Superior temporal gyrus (tissue), 1 donor: ENCODE measurements around the gene SSBP3.

ENCODE experiments used
- DNase-seq: peaks from one replicate; pipeline ENCODE4 v3.0.0-alpha.2; 2016; ENCODE audit errors: extremely low spot score

The SSBP3 gene

DNA sequence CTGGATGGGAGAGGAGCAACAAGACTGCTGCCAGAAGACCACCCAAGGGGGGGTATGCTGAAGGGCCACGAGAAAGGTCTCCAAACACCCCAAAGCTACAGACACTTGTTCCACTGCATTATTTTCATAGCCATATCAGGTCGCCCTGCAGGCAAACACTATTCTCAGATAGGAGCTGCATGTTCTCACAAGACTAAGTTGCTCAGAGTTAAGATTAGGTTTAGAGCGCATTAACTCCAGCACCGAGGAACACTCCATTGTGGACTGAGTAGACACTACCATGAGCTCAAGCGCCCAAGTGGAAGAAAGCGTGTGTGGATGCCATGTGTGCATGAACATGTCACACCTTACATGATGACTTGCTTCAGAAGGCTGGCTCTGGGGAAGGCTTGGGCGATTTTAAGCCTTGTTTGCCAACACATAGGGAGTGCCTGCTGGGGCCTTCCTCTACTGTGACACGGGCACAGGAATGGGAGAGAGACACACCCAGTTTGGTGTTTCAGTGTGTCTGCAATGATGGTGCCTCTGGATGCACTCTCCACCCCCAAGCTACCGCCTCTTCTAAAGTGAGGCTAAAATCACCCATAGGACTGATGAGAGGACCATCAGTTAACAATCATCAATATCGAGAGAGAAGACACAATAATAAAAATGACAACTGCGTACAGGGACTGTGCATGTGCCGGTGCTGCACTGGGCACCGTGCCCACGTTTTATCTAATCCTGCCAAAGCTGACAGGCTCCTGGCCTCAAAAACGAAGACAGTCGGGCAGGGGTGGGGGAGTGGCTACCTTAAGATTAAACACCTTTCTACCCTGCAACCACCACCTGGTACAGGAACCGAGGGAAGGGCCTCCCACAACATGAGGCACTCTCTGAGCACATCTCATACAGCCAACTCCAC, 34.9 kb downstream of the SSBP3 start:
- DNase-seq: no peak

DNA sequence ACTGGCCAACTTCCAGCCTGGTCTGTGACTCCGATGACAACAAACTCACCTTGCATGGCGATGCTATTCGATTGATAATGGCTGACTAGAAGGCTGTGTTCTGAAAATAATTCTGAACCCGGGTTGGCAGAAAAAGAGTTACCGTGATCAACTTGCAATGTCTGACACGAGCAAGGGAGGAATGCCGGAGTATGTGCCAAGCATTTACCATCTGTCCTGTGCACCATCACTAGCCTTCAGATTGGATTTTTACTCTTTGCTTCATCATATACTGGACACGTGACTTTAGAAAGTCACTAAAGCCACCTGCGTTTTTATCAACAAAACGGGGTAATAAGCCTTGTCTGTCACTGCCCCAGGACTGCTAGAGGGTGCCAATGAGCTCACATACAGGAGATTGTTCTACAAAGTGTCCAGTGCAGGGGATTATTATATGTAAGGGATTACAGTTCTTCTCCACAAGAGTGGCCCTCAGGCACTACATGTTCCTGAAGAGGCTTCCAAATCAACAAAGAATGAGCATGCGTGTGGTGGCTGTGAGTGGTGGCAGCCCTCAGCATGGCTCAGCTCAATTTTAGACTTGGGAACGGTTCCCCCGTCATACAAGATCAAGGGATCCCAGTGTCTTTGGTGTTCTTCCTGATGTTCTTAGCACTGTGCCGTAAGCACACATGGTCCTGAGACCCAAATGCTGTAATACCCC, 35.8 kb downstream of the SSBP3 start:
- no peak for DNase-seq

DNA sequence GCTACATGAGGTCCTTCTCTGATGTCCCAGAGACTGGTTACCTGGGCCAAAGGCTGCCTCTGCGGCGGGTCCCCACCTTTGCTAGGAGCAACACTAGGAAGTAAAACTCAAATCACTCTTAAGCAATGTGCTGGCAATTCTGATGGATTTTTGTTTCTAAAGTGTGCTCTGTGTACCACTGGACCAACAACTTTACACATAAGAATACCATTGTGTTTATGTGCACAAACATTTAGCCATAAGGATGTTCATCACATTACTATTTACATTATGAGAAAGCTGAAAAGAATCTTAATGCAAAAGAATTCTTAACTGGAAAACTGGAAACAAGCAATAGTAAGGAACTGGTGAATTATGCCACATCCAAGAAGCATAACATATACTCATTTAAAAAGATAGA, 38.6 kb downstream of the SSBP3 start:
- no peak for DNase-seq

DNA sequence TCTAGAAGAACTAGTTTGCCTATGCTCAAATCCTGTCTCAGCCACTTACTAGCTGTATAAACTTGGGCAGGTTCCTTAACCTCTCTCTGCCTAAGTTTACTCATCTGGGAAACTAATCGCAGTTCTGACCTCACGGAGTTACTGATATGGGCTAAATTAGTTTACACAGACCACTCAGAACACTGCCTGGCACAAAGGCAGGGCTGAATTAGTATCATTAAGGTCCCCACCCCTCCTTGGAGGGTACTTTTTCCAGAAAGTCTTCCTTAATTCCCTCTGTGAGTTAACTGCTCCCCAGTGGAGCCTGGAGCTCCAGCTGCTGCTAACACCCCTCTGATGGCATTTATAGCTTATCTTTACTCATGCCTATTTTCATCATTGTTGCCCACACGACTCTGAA, 40.3 kb downstream of the SSBP3 start:
- no peak for DNase-seq

DNA sequence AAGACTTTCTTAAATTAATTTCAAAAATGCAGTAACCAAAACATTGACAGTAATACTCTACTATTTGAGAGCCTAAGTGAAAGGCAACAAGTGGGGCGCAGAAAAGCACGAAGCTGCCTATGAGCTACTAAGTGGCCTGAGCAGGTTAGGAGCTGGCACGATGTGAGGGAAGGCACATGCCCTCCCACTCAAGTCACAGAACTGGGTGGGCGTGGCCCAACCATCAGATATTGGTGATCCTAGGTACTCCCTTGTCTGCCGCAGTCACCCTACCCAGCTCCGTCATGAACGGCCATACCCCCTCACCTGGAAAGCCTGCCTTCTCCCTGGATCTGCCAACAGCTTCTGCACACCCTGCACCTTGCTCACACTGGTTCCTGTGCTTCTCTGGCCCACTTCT, 40.8 kb downstream of the SSBP3 start:
- no peak for DNase-seq

DNA sequence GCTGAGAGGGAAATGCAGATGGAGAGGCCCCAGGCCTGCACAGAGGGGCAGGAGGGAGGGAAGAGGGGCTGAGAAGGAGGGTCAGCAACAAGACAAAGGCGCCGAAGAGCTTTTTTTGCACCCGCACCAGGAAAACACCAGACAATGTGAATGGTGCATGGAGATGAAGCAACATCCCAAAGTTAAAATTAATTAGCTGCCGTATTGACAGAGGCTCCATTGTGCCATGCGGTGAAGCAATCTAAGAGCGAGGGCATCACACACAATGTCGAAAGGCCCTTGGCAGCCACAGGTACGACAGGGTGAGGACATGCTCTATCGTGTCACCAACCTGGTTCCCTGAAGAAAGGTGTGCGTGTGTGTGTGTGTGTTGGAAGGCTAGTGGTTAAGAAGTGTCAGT, 41.2 kb downstream of the SSBP3 start:
- no peak for DNase-seq

DNA sequence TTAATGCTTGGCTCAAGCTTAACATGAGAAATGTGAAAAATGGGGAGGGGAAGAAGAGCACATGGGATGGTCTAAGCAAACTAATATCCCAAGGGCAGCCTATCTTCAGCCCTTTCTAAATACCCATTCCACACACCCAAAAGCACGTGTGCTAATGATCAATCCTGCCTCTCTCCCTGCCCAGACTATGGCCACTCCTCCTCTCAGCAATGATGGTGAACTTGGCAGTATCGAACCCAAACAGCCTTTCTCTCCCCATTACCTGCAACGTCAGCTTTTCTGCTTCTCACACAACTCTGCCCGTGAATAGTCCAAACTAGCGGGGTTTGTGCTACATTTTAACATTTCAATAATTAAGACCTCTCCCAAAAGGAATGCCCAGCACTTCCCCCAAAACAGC, 41.6 kb downstream of the SSBP3 start:
- no peak for DNase-seq

DNA sequence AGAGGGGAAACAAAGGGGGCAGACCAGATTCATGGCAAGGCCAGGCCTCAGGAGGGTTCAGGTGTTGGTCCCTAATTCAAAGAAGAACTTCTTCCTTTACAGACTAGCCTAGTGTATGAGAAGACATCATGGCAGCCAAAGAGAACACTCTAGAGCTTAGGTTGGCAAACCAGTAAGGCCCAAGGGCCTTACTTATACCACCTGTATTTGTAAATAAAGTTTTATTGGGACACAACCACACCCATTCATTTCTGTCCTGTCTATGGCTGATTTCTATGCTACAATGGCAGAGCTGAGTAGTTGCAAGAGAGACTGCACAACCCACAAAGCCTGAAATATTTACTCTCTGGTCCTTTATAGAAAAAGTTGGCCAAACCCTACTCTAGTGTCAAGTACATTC, 42.3 kb downstream of the SSBP3 start:
- no peak for DNase-seq

DNA sequence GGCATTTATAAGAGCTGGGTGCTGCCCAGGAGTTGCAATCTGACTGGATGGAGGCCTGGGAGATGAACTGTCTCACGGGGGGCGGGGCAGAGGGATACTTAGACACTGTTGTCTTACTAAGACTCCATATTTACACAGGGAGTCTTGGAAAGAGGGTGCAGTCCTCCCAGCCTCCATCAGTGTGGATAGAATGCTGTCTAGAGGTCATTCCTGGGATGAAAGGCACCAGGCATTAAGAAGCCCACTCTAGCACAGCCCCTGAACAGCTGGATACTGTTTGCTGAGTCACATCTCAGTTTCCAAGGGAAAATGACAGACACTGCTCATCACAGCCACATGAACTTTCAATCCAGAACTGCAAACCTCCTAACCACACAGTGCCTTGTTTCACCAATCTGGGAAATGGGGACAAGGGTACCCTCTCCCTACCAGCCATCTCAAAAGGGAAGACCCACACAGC, 43.3 kb downstream of the SSBP3 start:
- DNase-seq: no peak

DNA sequence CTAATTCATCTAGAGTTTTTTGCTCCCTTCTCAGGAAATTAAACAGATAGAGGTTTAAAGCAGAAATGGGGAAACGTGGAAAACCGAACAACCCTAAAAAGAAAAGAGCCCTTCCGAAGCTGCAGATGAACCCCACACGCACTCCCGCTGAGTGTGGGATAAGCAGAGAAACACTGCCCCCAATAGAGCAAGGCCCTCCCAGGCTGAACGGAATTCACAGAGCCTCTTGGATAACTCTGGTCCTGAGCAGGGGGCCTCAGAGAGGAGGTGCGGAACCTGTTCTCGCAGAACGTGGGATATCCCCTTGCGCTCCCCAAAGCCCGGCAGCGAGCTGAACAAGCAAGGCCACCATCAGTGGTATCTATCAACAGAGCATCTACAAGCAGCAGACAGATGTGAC, 44.9 kb downstream of the SSBP3 start:
- peak; percentile 80 for DNase-seq

DNA sequence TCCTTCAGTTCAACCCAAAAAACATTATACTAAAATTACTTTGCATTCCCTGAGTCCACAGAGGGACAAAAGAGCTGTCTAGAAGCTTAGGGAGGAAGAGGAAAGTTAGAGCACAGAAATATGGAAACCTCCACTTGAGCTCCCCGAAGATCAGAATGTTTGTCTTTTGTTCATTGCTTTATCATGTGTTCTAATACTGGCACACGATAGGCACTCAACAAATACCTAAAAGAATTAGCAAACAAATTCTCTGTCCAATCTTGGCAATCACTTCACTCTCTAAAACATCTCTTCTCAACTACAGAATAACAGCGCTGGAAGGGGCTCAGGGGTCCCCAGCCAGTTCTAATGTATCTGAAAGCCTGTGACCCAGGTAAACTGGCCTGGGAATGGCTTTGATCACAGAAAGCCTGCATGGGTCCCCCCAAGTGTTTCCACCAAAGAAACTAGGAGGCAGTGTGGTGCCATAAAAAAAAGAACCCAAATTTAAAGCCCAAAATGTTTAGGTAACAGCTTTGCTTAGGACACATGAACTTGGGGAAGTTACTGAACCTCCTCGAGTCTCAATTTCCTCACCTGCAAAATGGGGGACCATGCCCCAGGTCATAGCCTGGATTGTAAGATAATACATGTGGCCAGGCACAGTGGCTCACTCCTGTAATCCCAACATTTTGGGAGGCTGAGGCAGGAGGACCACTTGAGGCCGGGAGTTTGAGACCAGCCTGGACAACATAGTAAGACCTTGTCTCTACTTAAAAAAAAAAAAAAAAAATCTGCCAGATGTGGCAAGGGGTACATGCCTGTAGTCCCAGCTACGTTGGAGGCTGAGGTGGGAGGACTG, 45.8 kb downstream of the SSBP3 start:
- no peak for DNase-seq

DNA sequence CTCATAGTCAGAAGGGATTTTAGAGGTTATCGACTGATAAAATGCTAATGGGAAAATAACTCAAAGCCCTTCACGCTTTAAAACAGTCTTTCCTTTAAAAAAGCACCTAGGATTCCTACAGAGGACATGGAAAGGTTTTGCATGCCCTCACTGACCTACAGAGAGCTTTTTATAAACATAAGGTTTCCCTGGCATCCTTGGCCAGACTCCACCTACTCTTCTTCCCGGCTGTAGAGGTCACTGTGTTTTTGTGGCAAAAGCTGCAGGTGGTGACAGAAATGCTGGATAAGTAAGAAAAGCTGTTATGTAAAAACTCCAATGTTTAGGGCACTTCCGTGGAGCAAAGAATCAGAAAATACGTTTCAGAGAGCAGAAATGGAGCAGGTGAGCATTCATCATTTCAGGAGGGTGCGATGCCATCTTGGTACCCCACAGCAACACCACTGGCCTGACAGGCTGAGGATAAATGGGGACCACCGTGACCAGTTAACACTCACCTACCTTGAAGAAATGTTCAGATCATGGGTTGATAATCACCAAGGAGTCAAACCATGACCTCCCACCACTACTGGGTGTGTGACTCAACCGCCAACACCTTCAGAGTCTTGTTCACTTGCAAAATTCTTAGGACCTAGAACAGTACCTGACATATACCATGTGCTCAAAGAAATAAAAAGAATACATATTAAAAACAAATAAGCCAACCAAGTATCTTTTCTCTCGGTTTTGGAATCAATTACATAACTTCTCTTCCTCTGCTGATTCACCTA, 46.6 kb downstream of the SSBP3 start:
- no peak for DNase-seq

DNA sequence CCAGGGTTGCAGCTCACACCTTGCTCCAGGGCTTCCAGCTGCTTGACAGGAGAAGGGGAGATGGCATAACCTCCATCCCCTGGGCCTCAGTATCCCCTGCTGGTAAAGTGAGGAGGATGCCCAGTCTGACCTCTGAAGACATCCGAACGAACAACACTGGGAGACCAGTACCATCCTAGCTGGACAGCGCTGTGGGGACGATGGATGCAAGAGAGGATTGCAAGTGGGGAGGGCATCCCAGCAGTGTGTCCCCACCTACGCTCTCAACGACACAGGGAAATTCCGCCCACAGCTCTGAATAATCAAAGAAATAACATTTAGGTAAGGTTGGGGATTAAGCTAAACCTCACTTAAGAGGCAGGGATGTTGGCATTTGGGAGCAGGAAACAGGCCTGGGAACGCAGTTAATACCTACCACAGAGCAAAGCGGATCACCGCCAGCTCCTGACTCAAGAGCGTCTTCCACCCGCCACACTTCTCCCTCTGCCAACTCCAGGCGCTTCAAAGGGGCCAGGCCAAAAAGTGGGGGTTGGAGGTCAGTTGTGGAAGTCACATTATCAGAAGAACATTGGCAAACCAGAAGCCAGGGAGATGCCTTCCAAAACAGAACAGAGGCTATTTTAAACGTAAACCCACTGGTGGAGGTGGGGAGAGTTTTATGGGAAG, 47.6 kb downstream of the SSBP3 start:
- no peak for DNase-seq

DNA sequence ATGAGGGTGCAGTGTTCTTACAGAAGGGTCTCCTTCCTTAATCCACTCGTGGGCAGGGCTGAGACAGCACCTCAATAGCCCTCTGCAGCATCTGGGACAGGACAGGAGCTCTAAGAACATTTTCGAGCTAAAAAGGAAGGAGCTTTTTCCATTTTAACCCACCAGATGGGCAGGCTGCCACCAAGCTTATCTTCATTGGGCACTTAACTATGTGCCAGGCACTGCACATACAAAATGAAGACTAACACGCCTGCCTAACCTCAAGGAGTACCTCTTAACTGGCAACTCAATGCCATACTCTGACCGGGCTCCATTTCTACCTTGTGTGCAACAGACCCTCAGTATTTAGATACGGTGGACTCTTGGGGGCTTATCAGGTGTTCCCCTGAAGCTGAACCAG, 48.2 kb downstream of the SSBP3 start:
- DNase-seq: no peak

DNA sequence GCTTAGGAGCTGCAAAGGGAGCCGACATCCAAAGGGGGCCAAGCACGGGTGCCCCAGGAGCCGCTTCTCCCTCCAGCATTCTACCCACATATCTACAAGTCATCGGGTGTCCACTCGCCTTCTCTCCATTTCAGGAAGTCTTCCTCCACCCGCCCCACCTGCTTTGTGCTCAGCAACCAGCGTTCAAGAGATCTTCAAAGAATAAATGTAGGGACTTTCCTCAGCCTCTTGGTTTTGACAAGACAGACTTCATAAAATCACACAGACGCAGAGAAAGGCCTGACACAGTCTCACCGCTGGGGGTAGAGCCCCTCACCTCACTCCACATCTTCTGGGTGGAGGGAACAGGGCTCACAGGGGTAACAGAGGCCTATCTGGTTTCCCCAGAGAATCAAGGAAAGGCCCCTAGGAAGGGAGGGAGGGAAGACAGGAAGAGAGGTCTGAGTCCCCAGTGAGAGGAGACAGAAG, 49.5 kb downstream of the SSBP3 start:
- no peak for DNase-seq

DNA sequence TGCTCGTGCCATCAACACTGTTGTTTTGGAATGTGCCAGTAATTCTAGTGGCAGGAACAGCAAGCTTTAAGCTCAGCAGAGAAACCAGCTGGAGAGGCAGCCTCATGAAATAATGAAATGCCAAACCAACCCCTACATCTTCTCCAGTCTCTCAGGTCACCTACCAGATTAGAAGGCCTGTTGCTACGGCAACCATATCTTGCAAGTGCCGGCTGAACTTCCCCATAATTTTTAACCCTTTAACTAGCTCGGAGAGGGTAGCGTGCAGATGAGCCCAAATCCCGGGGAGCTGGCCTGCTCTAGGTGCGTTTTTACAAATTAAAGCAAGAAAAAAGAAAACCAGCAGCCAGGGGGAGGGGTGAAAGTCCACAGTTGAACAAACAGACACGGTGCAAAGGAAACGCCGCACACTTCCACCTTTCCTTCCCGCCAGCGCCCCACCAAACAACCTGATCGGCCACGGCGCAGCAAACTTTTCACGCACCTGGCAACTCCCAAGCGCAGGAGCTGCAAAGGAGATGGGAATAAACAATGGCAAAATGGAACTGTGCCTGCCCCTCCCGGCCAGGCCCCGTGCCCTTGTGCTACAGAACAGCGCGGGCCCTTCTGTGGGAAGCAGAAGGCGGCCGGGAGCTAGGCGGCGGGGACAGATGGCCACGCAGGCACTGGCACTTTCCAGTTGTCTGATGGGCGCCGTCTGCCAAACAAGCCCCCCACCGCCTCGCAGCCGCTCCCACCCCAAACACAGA, 50.1 kb downstream of the SSBP3 start:
- DNase-seq: no peak

DNA sequence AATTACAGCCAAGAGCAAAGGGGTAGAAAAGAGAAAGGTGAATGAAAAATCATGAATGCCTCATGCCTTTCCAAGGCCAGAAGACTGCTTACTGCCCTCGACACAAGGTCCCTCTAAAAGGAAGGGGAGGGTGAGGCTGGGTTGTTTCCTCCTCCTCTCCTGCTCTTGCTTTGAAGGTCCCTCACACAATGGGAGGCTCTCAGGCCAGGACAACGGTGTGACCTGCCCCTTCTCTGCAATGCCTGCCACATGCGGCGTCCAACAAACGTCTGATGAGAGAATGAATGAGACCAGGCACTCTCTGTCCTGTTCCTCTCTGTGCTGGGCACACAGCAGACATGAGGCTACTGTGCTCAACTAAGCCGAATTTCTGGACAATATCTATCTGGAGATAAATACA, 51.3 kb downstream of the SSBP3 start:
- no peak for DNase-seq

DNA sequence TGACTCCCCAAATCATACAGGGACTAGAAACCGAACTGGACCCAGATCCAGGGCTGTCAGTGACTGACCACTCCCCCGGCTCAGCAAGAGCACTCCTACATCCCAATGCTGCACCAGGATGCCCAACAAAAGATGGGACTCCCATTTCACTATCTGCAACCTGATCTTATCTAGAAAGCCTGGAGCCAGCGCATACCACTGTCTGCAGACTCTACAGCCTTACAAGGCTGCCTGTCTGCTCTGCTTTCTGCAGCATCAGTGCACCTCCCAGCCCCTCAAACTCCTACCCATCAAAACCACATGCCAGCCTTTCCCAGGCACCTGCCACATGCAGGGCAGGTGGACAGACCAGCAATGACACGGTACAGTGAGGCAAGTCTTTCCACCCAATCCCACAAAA, 52.2 kb downstream of the SSBP3 start:
- no peak for DNase-seq

DNA sequence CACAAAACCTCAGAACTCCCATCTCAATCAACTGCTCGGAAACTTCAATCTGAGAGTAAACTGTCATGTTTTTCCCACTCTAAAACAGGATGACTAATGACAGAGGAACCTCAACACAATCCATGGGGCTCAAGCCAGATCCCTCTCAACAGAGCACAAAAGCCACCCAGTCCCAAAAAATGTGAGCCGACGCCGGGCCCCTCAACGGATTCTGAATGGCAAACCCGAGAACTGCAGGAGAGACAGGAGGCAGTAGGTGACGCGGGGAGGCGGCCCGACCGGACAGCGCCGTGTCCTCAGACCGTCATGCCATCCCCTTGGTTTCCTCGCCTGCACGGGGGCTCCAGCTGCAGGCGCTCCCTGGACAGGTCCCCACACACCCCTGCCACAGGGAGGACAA, 53.4 kb downstream of the SSBP3 start:
- DNase-seq: no peak

DNA sequence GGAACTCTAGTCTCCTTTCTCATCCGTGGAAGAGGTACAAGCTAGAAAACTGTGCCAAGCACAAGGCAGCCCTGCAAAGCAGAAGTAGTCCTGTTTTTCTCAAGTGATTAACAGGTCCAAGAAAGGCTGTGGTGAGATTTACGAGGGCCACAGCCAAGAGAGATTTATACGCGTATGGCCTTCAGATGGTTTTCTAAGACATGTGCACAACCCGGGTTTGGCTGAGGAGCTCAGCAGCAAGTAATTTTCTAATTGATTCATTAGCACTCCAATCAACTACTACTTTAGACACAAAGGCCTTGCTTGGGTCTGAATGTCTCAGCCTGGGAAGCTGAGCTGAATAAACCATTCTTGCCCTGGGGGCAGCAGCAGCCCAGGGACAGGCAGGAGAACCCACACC, 55.8 kb downstream of the SSBP3 start:
- peak; percentile 58 for DNase-seq
